ENCODE results near the gene EML1.
"Not testable (repeated sequence)": the region's sequence is repeated elsewhere in the genome, so short reads cannot be mapped to it uniquely, and the experiment has no call there.

EML1 gene

GRCh38 chr14:99755629-99756603 lies 37.3 kb upstream of the EML1 start:
- DNase-seq: no peak

- DNase-seq: no peak
Observed at GRCh38 chr14:99756796-99757195, 36.4 kb upstream of the EML1 start.

- no peak for DNase-seq
Observed at GRCh38 chr14:99757331-99758070, 35.7 kb upstream of the EML1 start.

- DNase-seq: no peak
Observed at GRCh38 chr14:99758121-99758821, 34.9 kb upstream of the EML1 start.

GRCh38 chr14:99758872-99759545 lies 34.2 kb upstream of the EML1 start:
- DNase-seq: no peak

DNA sequence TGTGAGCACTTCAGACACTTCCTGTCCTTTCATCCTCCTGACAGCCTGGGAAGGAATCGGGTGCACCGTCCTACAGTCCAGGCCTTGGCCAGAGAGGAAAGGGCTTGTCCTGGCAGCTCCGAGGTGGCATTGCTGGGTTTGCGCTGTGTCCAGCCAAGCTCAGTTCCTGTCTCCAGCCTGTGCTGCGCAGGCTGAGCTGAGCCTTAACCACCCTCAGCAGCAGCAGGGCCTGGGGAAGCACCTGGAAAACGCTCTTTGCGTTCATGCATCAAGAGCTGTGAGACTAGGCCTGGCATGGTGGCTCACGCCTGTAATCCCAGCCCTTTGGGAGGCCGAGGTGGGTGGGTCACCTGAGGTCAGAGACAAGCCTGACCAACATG lies 33.7 kb upstream of the EML1 start:
- DNase-seq: no peak

DNA sequence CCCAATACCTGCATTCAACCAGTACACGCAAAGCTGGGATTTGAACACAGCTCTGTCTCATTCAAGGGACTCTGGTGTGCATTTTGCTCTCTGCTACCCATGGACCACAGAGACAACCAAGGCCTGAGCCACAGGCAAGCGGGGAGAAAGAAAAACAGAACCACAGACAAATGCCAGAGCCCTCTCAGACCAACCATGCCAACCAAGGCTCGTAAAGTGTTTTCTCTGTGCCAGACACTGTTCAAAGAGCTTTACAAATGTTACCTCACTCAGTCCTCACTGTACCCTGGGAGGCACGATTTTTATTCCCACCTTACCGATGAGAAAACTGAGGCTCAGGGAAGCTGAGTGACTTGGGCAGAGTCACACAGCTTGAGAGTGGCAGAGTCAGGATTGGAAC lies 32.4 kb upstream of the EML1 start:
- DNase-seq: no peak

GRCh38 chr14:99762911-99763310 lies 30.3 kb upstream of the EML1 start:
- DNase-seq: not testable (repeated sequence)

DNA sequence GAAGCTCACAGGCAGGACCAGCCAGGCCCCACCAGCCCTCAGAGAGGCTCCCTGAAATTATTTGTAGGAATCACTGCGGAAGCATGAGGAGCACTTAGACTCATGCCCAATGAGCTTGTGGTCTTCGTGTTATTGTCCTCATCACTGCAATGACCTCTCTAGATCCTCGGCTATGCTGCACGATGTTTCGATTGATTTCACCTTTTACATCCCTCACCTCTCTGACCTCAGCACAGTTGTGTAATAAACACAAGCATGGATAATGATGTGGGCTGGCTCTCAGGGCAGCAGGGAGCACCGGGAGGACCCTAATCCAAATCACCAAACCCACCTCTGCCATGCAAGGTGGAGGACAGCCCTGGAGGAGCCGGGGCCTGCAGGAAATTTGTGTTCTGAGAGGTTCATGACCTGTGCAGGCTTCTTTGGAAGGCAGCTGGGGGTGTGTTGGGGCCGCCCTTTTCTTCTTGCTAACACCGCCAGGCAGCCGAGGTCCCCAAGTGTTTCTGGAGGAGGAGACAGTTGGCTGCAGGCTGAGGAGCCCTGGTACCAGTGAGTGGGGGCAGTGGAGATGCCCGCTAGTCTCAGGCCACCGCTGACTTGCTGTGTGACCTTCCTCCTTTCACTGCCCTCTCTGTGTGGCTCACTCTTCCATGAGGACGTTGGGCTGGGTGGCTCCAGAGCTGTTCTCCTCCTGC lies 29.5 kb upstream of the EML1 start:
- no peak for DNase-seq

DNA sequence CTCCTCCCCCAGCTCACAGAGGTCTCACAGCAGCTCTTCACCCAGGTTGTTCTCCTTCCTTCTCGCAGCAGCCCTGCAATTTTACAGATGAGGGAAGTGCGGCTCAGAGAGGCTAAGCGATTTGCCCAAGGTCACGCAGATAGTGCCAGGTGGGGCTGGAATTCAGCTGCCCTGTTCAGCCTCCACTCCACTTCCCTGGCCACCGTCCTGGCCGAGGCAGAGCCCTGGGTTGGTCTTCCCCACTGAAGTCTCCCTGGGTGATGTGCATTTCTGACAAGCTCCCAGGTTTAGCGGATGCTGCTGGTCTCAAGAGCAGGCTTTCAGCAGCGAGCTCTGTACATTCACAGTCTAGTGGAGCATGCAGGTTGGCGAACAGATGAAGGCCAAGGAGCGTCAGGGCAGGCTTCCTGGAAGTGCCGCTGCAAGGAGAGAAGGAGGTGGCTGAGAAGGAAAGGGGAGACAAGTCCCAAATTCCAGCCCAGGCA lies 28.9 kb upstream of the EML1 start:
- no peak for DNase-seq

DNA sequence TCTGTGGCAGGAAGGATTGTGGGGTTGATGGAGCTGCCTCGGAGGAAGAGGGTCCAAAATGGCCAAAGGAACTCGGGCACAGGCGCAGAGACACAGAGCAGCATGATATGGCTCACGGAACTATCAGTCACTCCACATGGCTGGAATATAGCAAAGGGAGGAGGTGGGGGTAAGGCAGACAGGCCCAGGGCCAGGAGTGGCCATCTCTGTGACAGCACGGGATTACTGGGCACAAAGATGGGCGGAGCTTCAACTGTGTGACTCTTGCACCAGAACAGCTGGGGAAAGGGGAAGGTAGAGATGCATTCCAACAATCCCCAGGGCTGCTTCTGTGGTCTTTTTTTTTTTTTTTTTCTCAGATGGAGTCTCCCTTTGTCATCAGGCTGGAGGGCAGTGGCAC lies 24.8 kb upstream of the EML1 start:
- no peak for DNase-seq

- DNase-seq: no peak
Observed at GRCh38 chr14:99769123-99769522, 24.1 kb upstream of the EML1 start.

DNA sequence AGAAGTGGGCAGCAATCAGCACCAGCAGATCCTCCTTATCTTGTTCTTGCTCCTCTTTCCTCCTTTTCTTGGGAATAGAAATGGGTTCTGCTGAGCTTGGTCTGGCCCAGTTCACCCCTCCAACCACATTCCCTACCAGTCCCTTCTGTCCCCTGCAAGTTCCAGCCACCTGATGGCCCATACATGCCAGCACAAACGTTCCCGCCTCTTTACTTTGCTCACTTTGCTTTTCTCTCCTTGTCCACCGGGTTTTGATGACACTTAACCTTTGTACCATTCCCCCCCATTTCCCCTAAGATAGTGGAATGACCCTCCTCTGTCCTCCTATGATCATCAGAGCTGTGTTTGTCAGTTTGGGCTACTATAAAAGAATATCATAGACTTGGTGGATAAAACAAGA lies 23.4 kb upstream of the EML1 start:
- no peak for DNase-seq

GRCh38 chr14:99772371-99773283 lies 20.6 kb upstream of the EML1 start:
- DNase-seq: no peak

GRCh38 chr14:99773521-99774497 lies 19.4 kb upstream of the EML1 start:
- DNase-seq: no peak

GRCh38 chr14:99774556-99775307 lies 18.5 kb upstream of the EML1 start:
- no peak for DNase-seq

DNA sequence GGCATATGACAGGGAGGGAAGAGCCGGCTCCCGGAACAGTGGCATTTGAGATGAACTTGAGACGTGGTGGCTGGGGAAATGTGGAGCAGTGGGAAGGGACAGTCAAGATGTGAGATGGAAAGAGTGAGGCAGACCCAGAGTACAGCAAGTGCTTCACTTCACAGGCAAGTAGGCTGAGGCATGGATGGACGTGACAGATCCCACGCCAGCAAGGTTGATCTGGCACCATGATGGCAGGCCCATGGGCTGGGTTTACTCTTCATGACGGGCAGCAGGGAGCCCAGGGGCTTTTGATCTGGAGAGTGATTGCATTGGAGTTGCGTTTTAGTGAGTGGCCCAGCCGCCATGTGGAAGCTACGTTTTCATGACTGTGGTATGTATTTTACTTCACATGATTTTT lies 17.9 kb upstream of the EML1 start:
- DNase-seq: no peak

- DNase-seq: no peak
Observed at GRCh38 chr14:99777951-99778350, 15.3 kb upstream of the EML1 start.

DNA sequence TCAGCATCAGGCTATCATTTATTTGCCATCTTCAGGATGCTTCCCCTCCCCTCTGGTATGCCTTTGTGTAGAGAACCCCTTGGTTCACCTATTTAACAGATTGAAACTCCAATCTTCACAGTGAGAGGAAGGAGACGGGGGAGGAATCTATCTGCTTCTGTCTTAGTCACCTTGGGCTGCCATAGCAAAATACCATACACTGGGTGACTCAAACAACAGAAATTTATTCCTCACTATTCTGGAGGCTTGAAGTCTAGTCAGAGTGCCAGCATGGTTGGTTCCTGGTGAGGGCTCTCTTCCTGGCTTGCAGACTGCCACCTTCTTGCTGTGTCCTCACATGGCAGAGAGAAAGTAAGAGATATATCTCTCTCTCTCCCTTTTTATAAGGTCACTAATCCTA lies 13.5 kb upstream of the EML1 start:
- no peak for DNase-seq

All from NCI-H2029 treated with DMSO at 0.1 percent for 48 hours (cell line).